B cell (primary cell): ENCODE results near the gene MND1.

Experiments
- CTCF ChIP-seq: fragments of 200-600 bp; IDR thresholded peaks from one replicate; pipeline ENCODE4 v1.8.0; 2022; ENCODE audit warnings: antibody characterized with exemption, mild to moderate bottlenecking
- EZH2 ChIP-seq: IDR thresholded peaks from 2 replicates; pipeline ENCODE4 v1.6.1; 2012; ENCODE audit warnings: borderline replicate concordance, low read depth, mild to moderate bottlenecking, moderate library complexity, low read length; ENCODE audit not compliant: insufficient read depth, poor library complexity, severe bottlenecking

GRCh38 chr4:153407906-153408305 lies 63.4 kb downstream of the MND1 start:
- TF ChIP-seq CTCF = no peak
- TF ChIP-seq EZH2 = no peak
